GM20000 (cell line): Measurements from ENCODE around the gene EFTUD2.

Source experiments
- DNase-seq: peaks from one replicate; pipeline ENCODE4 v3.0.0; 2012; ENCODE audit warnings: low spot score
- TF ChIP-seq, protein P1 (sequence below): IDR thresholded peaks from 2 replicates; pipeline ENCODE4 v1.5.1; 2012; ENCODE audit warnings: mild to moderate bottlenecking, control low read depth; ENCODE audit errors: extremely low read depth, missing control alignments

EFTUD2 gene

DNA sequence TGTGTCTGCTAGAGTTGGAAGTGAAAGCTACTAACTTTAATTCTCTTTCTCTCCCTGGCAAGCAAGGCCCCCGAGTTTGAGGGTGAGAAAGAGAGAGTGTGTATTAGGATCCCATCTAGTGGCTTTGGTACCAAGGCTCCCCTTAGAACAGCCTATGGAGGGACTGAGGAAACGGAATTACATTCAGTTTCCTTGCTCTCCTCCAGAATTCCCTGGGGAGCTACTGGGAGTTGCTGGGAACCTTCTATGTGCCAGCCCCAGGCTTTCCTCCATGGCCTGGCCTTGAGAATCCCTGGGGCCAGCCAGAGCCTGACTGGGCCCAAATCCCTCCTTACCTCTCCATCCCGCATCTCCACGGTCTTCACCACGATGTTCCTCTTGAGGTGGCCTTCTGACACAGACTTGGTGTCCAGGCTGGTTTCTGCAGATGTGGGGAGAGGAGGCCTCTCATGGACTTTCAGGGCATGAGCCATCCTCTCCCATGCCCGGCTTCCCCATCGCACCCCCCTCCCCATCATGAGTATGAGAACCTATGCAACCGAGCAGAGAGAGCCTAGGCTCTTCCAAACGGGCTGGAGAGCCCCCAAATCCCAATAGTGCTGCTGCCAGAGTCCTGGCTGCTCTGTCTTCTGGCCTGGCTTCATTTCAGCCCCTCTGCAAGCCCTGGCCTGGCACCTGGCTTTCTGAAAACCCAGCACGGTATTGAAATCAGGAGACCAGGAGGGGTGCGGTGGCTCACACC is 8.7 kb upstream of the EFTUD2 start:
- TF ChIP-seq, protein P1, sequence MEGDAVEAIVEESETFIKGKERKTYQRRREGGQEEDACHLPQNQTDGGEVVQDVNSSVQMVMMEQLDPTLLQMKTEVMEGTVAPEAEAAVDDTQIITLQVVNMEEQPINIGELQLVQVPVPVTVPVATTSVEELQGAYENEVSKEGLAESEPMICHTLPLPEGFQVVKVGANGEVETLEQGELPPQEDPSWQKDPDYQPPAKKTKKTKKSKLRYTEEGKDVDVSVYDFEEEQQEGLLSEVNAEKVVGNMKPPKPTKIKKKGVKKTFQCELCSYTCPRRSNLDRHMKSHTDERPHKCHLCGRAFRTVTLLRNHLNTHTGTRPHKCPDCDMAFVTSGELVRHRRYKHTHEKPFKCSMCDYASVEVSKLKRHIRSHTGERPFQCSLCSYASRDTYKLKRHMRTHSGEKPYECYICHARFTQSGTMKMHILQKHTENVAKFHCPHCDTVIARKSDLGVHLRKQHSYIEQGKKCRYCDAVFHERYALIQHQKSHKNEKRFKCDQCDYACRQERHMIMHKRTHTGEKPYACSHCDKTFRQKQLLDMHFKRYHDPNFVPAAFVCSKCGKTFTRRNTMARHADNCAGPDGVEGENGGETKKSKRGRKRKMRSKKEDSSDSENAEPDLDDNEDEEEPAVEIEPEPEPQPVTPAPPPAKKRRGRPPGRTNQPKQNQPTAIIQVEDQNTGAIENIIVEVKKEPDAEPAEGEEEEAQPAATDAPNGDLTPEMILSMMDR, result no peak
- no peak for DNase-seq

DNA sequence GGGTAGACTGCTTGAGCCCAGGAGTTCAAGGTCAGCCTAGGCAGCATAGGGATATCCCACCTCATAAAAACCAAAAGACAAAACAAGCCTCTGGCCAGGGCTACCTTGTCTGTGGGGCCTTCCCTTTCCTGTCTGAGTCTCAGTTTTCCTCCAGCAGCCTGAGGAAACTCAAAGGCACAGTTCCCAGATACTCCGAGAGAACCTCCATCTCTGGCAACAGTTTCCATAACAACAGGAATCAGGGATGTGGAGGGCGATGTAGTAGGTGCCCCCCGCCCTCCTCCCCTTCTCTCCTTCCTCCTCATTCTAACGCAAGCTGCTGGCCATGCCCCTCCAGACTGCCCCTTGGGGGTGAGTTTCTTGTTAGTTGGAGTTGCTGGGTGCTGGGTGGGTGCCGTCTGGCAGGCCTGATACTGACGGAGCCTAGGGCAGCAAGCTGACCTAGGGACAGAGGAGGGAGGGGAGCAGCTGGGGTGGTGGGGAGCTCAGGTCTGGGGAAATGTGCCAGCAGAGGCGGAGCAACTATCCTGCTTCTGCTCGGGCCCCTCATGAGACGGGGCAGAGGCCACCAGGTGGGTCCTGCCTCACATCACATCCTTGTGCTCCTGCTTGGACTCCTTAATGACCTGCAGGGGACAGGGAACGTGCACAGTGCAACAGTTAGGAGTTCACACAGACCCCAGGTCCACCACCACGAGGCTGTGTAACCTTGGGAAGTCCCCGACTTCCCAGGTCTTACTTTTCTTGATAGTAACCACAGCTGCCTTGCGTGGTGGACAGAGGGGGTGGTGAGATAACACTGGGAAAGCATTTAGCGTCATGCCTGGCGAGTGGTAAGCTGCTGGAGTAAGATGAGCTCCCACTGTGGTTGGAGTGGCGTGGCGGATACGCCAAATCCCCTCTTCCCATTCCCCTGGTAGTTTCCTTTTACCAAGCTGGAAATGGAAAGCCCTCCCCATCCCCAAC is 7.8 kb upstream of the EFTUD2 start:
- no peak for DNase-seq
- TF ChIP-seq, protein P1, result no peak

DNA sequence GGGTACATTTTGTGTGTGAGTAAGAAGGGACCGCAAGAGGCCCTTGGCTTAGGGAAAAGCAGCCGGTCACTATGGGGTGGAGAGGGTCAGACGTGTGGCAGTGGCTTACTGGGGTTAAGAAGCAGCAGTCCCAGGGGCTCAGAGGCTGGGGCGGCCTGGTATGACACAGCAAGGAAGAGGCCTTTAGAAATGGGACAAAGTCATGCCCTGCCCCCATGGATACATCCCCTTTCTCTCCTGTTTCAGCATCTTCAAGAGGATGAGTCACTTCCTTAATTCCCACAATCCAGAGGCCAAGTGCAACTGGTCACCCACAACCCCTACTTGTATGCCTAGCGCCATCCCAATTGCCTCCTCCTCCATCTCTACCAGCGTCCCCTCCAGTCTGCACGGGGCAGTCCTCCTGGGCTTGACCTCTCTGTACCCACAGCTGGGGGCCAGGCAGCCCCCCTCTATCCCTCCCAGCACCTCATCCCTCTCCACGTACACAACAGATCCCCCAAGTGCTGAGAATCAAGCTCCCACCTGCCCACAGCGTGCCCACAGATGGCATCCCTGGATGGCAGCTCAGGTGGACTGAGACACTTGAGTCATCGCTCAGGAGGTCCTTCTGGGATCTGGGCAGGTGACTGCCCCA is 6.9 kb upstream of the EFTUD2 start:
- DNase-seq, result no peak
- TF ChIP-seq, protein P1, result no peak

DNA sequence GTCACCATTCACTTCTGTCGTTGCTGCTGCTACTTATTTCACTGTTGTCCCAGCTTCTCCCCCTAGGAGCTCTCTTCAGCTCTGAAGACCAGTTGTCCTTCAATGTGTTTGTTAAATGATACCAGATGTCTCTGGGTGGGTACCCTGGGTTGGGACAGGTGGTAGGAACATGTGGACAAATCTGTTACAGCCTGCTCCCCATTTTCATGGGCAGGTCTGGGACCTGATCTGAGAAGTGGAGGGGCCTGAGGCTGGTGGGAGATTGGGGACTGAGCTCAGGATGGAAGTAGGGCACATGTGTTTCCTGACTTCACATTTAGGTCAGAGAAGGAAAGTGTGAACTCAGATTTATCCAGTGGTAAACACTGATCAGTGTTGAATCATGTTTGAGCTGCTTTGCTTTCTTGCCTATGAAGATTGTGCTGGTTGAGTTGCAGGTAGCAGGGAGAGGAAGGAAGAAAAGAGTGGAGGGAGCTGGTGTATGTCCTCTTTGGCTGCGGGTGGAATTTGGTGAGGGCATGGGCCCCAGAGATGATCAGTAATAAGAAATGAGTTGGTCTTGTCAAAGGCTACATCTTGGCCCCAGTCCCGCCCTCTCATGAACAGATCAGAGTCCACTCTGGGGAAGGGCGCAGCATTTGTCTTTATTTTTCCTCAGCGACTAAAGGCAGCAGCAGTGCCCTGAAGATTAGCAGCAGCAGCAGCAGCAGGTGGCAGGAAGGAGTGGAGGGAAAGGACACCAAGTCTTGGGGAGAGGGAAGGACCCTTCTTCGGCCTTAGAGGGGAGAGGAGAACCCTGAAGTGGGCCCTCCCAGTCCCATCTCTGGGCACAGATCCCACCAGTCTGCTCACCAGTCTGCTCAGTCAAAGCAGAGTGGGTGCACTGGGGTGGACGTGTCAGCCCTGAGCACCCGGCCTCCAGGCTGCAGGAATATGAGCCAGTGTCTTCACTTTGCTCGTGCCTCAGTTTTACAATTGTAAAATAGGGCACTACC is 6.1 kb upstream of the EFTUD2 start:
- TF ChIP-seq, protein P1, result no peak
- no peak for DNase-seq

DNA sequence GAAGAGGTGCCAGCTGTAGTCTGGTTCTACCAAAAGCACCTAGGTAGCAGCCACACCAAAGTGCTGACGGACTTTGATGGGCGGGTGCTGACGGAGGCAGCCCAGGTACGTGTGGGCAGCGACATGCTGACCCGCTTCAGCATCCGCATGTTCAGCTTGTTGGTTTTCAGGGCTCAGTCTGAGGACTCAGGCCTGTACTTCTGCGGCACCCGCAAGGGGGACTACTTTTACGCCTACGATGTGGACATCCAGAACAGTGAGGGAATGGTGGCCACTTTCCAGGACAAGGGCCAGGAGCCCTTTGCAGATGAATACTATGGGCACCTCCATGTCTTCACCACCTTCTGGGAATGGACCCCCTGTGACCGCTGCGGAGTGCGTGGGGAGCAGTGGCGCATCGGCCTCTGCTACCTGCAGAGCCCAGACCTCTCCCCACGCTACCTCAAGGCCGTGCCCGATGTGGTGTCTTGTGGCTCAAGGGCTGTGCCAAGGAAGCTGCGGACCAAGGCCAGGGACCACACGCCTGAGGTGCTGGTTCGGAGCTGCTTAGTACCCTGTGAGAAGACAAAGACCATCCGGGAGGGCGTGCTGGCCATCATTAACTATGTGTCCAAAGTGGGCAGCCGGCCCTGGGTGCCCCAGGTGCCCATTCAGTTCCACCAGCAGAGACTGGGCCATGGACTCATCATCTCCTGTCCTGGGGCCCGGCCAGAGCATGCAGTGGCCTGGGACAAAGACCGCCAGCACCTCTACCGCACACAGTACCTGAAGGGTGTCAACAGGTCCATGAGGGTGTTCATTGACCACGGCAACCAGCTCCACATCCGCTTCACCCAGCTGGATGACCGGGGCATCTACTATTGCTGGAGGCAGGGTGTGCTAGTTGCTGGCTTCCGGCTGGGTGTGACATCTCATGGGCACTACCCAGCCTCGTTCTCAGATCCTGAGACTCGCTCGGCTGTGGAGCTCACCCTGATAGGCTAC is 5.0 kb upstream of the EFTUD2 start:
- TF ChIP-seq, protein P1, result no peak
- no peak for DNase-seq
